Right atrium auricular region (tissue), 2 donors: ENCODE measurements around the gene GYS1. TPM values are rescaled to one million over a fixed set of nuclear protein-coding genes. Genes with fewer than 3 reads are reported as not detected.
A peak's percentile ranks its signal among the peaks of the same experiment; 100 is the strongest.
"Not testable (repeated sequence)": the region's sequence is repeated elsewhere in the genome, so short reads cannot be mapped to it uniquely, and the experiment has no call there.

Source experiments
- DNase-seq: peaks from one replicate; pipeline ENCODE4 v3.0.0-alpha.2; 2019; ENCODE audit warnings: low spot score
- H3K27ac ChIP-seq, 2 donors: fragments of 200-600 bp; sonication (generic); 1 replicate in 1 of 2; 2 replicates in 1 of 2; pipeline ENCODE4 v1.5.1; 2016 to 2019
- H3K27me3 ChIP-seq, 2 donors: fragments of 200-600 bp; sonication (generic); one replicate each; pipeline versions ENCODE4 v1.5.1 to v1.6.0; 2017 to 2019
- H3K36me3 ChIP-seq: fragments of 200-600 bp; sonication (generic); one replicate; pipeline ENCODE4 v1.5.1; 2016
- H3K4me1 ChIP-seq, 2 donors: fragments of 200-600 bp; sonication (generic); one replicate each; pipeline versions ENCODE4 v1.5.1 to v1.6.0; 2017 to 2019
- H3K4me3 ChIP-seq, 2 donors: fragments of 200-600 bp; sonication (generic); 1 replicate in 1 of 2; 2 replicates in 1 of 2; pipeline ENCODE4 v1.5.1; 2017 to 2019; ENCODE audit warnings: mild to moderate bottlenecking in 1 of 2, moderate library complexity in 1 of 2
- H3K9me3 ChIP-seq, 2 donors: fragments of 200-600 bp; sonication (generic); one replicate each; pipeline ENCODE4 v1.5.1; 2019
- CTCF ChIP-seq, 2 donors: fragments of 200-600 bp; sonication (generic); IDR thresholded peaks; one replicate each; pipeline ENCODE4 v1.5.1; 2019; ENCODE audit warnings: antibody characterized with exemption in 2 of 2
- total RNA-seq, 2 donors: library from RNA; depleted of rRNA; stranded (reverse); fragments of >200 nt; gene quantifications; one replicate each; pipeline ENCODE4 v1.1.0, GENCODE V29; 2016

GYS1 gene
- total RNA-seq, 2 donors from 2014 or later = 72.1 to 88.1 TPM

GRCh38 chr19:49031642-49032301 lies 38.7 kb upstream of the GYS1 start, which contains the start of gene CGB2:
CGB2 (plus strand) TSS chr19:49031890; CDS start chr19:49032096, 206 bp downstream.
- not testable (repeated sequence) for H3K36me3 ChIP-seq, H3K27ac ChIP-seq, H3K9me3 ChIP-seq, H3K27me3 ChIP-seq, H3K4me1 ChIP-seq, DNase-seq, H3K4me3 ChIP-seq
- peak in 1 of 2 donors; percentile 31 for TF ChIP-seq CTCF (IDR thresholded peaks at IDR 0.05)

GRCh38 chr19:49030323-49030722 lies 37.2 kb upstream of the GYS1 start:
- not testable (repeated sequence) for H3K4me1 ChIP-seq, H3K27me3 ChIP-seq, DNase-seq, H3K27ac ChIP-seq, H3K9me3 ChIP-seq, H3K4me3 ChIP-seq, H3K36me3 ChIP-seq

- H3K9me3 ChIP-seq, H3K4me1 ChIP-seq, H3K27me3 ChIP-seq, H3K27ac ChIP-seq, H3K36me3 ChIP-seq, H3K4me3 ChIP-seq, DNase-seq: not testable (repeated sequence)
Measured at GRCh38 chr19:49029749-49030148, 36.6 kb upstream of the GYS1 start.

GRCh38 chr19:49028686-49029085 lies 35.6 kb upstream of the GYS1 start:
- H3K27ac ChIP-seq, H3K27me3 ChIP-seq, H3K36me3 ChIP-seq, H3K4me3 ChIP-seq, H3K9me3 ChIP-seq, DNase-seq, H3K4me1 ChIP-seq: not testable (repeated sequence)

GRCh38 chr19:49025599-49025998 lies 32.5 kb upstream of the GYS1 start:
- H3K4me3 ChIP-seq, H3K27ac ChIP-seq, H3K36me3 ChIP-seq, H3K27me3 ChIP-seq, H3K4me1 ChIP-seq, DNase-seq, H3K9me3 ChIP-seq: not testable (repeated sequence)

GRCh38 chr19:49025088-49025487 lies 32.0 kb upstream of the GYS1 start:
- H3K27me3 ChIP-seq, H3K9me3 ChIP-seq, DNase-seq, H3K4me3 ChIP-seq, H3K36me3 ChIP-seq, H3K27ac ChIP-seq, H3K4me1 ChIP-seq: not testable (repeated sequence)

GRCh38 chr19:49024233-49024632 lies 31.1 kb upstream of the GYS1 start, which contains the start of gene CGB3:
CGB3 (minus strand) TSS chr19:49024333; CDS start chr19:49023971, 362 bp downstream.
- not testable (repeated sequence) for H3K4me3 ChIP-seq, H3K27me3 ChIP-seq, DNase-seq, H3K9me3 ChIP-seq, H3K4me1 ChIP-seq, H3K27ac ChIP-seq, H3K36me3 ChIP-seq

GRCh38 chr19:49022116-49022515 lies 29.0 kb upstream of the GYS1 start:
- Histone ChIP-seq H3K4me1 (peaks cover 0 to 26% of the 10 kb centered on the region in 2 donors), H3K27me3 (no peaks in the 10 kb centered on the region), H3K9me3 (no peaks in the 10 kb centered on the region), H3K36me3 (no peaks in the 10 kb centered on the region), H3K27ac (no peak overlapping the region), H3K4me3 (no peak overlapping the region)
- DNase-seq = no peak
- TF ChIP-seq CTCF (IDR thresholded peaks at IDR 0.05) = no peak
